Erythroblast (primary cell): ENCODE results near the gene SOX6.
"Not testable (repeated sequence)": the region's sequence is repeated elsewhere in the genome, so short reads cannot be mapped to it uniquely, and the experiment has no call there.

Experiments used
- GATA1 ChIP-seq: IDR thresholded peaks from 2 replicates; pipeline ENCODE4 v1.6.1; 2011; ENCODE audit warnings: low read depth, mild to moderate bottlenecking, control low read depth, low read length, moderate library complexity
- POLR2A ChIP-seq: IDR thresholded peaks from 2 replicates; pipeline ENCODE4 v1.6.1; 2011; ENCODE audit warnings: mild to moderate bottlenecking, low read length

DNA sequence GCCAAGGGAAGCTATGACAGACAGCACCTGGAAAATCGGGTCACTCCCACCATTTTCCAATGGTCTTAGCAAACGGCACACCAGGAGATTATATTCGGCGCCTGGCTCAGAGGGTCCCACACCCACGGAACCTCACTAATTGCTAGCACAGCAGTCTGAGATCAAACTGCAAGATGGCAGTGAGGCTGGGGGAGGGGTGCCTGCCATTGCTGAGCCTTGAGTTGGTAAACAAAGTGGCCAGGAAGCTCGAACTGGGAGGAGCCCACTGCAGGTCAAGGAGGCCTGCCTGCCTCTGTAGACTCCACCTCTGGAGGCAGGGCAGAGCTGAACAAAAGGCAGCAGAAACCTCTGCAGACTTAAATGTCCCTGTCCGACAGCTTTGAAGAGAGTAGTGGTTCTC is 214.7 kb downstream of the SOX6 start:
- not testable (repeated sequence) for TF ChIP-seq POLR2A, GATA1
